ENCODE results near the gene DOCK4. TPM values are rescaled to one million over a fixed set of nuclear protein-coding genes. Genes with fewer than 3 reads are reported as not detected.

Gene DOCK4
- total and polyA plus RNA-seq, 2 of the 8 experiments (the other 6 are each of a cell fraction or from before 2014, with no cell fraction given) = 5.1 to 23.6 TPM

DNA sequence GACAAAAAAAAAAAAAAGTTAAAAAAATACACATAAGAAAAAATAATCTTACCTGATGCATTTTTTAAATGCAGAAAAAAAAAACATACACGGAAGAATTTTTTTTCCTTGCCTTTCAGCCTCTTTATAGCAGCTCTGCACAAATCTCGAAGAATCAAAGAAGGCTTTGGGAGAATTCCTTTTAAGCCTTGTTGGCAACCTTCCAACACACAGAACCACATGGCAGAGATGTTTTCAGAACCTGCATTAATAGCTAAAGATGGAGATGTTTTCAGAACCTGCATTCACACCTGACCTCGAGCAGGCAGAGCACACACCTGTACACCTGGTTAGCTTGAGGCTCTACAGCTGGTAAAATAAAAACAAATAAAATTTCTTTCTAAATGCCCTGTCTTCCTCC is 65.6 kb downstream of the DOCK4 start:
- CTCF ChIA-PET (ENCODE audit: partially characterized antibody) = interaction anchor here (0.6 to 1.1 kb wide), 3 partner anchors 11 to 320 kb away, joined by 3 to 4 read pairs (median 3); no protein-coding TSS in a partner anchor
- 99% methylated on average over 3 of the region's 3 CpGs; no CpG with 5 or more reads in 1 of the 2 experiments for WGBS, 2 experiments (ENCODE audit: extremely low coverage in 1 of 2, insufficient coverage in 1 of 2, insufficient read length in 1 of 2, insufficient replicate concordance in 2 of 2, low coverage in 1 of 2, low lambda C conversion rate in 2 of 2, missing lambda C conversion rate in 1 of 2)

More for the DNA sequence above, 65.6 kb downstream of the DOCK4 start:
- Histone ChIP-seq H2BK20ac (ENCODE audit: low read length) (no peak overlapping the region), H3K9me3 (ENCODE audit: insufficient read depth in 2 of 2, low read depth in 1 of 2, low read length in 1 of 2) (no peaks in the 10 kb centered on the region), H3K23me2 (ENCODE audit: low read depth, low read length) (no peaks in the 10 kb centered on the region), H2BK5ac (ENCODE audit: low read depth, low read length) (no peak overlapping the region), H4K8ac (ENCODE audit: extremely low read depth, insufficient read depth, low read length) (no peak overlapping the region), H3K4me1 (replicated peaks in 1 of 4; ENCODE audit: control insufficient read depth in 3 of 4, insufficient read depth in 4 of 4, low read length in 3 of 4) (peaks cover 2 to 11% (median 5%) of the 10 kb centered on the region in 4 experiments; a peak in 5 of 7 replicates), H3K79me2 (ENCODE audit: control insufficient read depth in 1 of 2, insufficient read depth in 2 of 2, low read length in 2 of 2) (peaks cover 0 to 43% of the 10 kb centered on the region in 2 experiments; a peak in 3 of 4 replicates), H3K27me3 (replicated peaks in 1 of 4; ENCODE audit: control insufficient read depth in 3 of 4, extremely low read depth in 1 of 4, insufficient read depth in 3 of 4, low read length in 3 of 4) (peaks cover 0 to 1% (median 0%) of the 10 kb centered on the region in 4 experiments; a peak in 1 of 7 replicates), H2BK15ac (ENCODE audit: low read length) (no peak overlapping the region), H3K4ac (replicated peaks; ENCODE audit: insufficient read length, low read depth, low read length) (no peak overlapping the region), H3K14ac (ENCODE audit: insufficient read length) (no peak overlapping the region), H3K23ac (ENCODE audit: insufficient read length) (no peak overlapping the region), H2AFZ (ENCODE audit: low read length) (no peak overlapping the region), H3K9ac (replicated peaks in 1 of 4; ENCODE audit: extremely low read depth in 1 of 4, low read depth in 3 of 4, low read length in 3 of 4) (no peak overlapping the region), H2AK5ac (ENCODE audit: low read depth, low read length) (no peak overlapping the region), H4K91ac (replicated peaks; ENCODE audit: insufficient read length, low read length) (no peak overlapping the region), H3K36me3 (ENCODE audit: control insufficient read depth in 2 of 4, insufficient read depth in 4 of 4, low read length in 3 of 4) (no peaks in the 10 kb centered on the region), H3K79me1 (ENCODE audit: low read depth, low read length) (peaks cover 2% of the 10 kb centered on the region; the same call in 1 of the 2 replicates), H3K27ac (ENCODE audit: low read depth, low read length) (no peak overlapping the region), H2BK12ac (ENCODE audit: low read depth, low read length) (no peak overlapping the region), H3K18ac (ENCODE audit: extremely low read depth, low read length) (no peak overlapping the region), H3K4me3 (ENCODE audit: extremely low read depth in 1 of 4, insufficient read depth in 2 of 4, low read depth in 3 of 4, low read length in 4 of 4) (no peak overlapping the region), H4K20me1 (replicated peaks in 1 of 2; ENCODE audit: control insufficient read depth in 1 of 2, insufficient read depth in 2 of 2, low read length in 2 of 2) (peaks cover 0 to 1% of the 10 kb centered on the region in 2 experiments), H3K56ac (replicated peaks; ENCODE audit: insufficient read length, low read depth, low read length) (no peak overlapping the region), H2BK120ac (replicated peaks; ENCODE audit: low read depth, low read length) (no peak overlapping the region), H4K5ac (ENCODE audit: insufficient read length, low read depth, low read length) (no peak overlapping the region), H3K4me2 (ENCODE audit: insufficient read depth in 1 of 2, low read depth in 2 of 2, low read length in 2 of 2) (no peak overlapping the region)
- FAIRE-seq (no peak), DNase-seq (ENCODE audit: low read depth in 1 of 2, low spot score in 2 of 2) (no peak)
- POLR2A ChIA-PET (ENCODE audit: partially characterized antibody) = no interaction called here
- TF ChIP-seq CREB1 (IDR thresholded peaks at IDR 0.05) (no peak), ASH2L (IDR thresholded peaks at IDR 0.05; ENCODE audit: low read length) (no peak), EGR1 (IDR thresholded peaks at IDR 0.05; ENCODE audit: borderline replicate concordance, low read depth, low read length) (no peak)

All from H1 (cell line).